Left lung (tissue), 10 donors: ENCODE results near the gene PTGES2. TPM values are rescaled to one million over a fixed set of nuclear protein-coding genes. Genes with fewer than 3 reads are reported as not detected.

Experiments
- ATAC-seq: fragments of 200-7000 bp; cut with Tn5 transposase; one replicate; pipeline ENCODE4 v1.9.1; 2020; ENCODE audit warnings: moderate library complexity
- DNase-seq, 4 donors: peaks; one replicate each; pipeline ENCODE4 v3.0.0-alpha.2; 2013 to 2020
- H3K27ac ChIP-seq, 2 donors: fragments of 200-600 bp; sonication (generic) in 1 of 2; one replicate each; pipeline versions ENCODE4 v1.5.0 to v1.8.0; 2020 to 2021
- H3K27me3 ChIP-seq, 2 donors: fragments of 200-600 bp; sonication (generic) in 1 of 2; one replicate each; pipeline versions ENCODE4 v1.5.0 to v1.8.0; 2020 to 2021
- H3K36me3 ChIP-seq, 2 donors: fragments of 200-600 bp; sonication (generic) in 1 of 2; one replicate each; pipeline versions ENCODE4 v1.5.0 to v1.8.0; 2020 to 2021
- H3K4me1 ChIP-seq, 2 donors: fragments of 200-600 bp; one replicate each; pipeline ENCODE4 v1.8.0; 2021
- H3K4me3 ChIP-seq, 2 donors: fragments of 200-600 bp; sonication (generic) in 1 of 2; one replicate each; pipeline versions ENCODE4 v1.5.0 to v1.8.0; 2020 to 2021; ENCODE audit warnings: mild to moderate bottlenecking in 1 of 2
- H3K9me3 ChIP-seq, 2 donors: fragments of 200-600 bp; sonication (generic) in 1 of 2; one replicate each; pipeline versions ENCODE4 v1.5.0 to v1.8.0; 2020 to 2021
- intact Hi-C, 2 donors: fragments of 100-400 bp; cut with DNase I; formaldehyde crosslinking; loops; one replicate each; pipeline versions ENCODE4 v1.11.2 to v1.14.2; 2022
- polyA plus RNA-seq, 6 donors: library from polyadenylated mRNA; unstranded; fragments of 120-200 nt; gene quantifications; one replicate each; pipeline ENCODE4 v1.2.1, GENCODE V29; 2013; ENCODE audit not compliant: insufficient read length in 6 of 6
- total RNA-seq, 2 donors: library from RNA; stranded (reverse); fragmentation: NEBNext Ultra II Directional; extraction: Animal tissue kit (Norgen Biotek cat#: 25700); gene quantifications; one replicate each; pipeline ENCODE4 v1.2.1, GENCODE V29; 2021
- TF ChIP-seq, protein P1 (sequence below), 2 donors: fragments of 200-600 bp; sonication (generic) in 1 of 2; IDR thresholded peaks; one replicate each; pipeline versions ENCODE4 v1.5.0 to v1.8.0; 2021; ENCODE audit warnings: antibody characterized with exemption in 2 of 2
- donor health status: DM: no; HTN: yes; CAD: no.
- donor health status: DM: no; HTN: no; CAD: no.

Gene PTGES2
- total and polyA plus RNA-seq, 8 donors = 25.8 to 56.9 (median 37.3) TPM

DNA sequence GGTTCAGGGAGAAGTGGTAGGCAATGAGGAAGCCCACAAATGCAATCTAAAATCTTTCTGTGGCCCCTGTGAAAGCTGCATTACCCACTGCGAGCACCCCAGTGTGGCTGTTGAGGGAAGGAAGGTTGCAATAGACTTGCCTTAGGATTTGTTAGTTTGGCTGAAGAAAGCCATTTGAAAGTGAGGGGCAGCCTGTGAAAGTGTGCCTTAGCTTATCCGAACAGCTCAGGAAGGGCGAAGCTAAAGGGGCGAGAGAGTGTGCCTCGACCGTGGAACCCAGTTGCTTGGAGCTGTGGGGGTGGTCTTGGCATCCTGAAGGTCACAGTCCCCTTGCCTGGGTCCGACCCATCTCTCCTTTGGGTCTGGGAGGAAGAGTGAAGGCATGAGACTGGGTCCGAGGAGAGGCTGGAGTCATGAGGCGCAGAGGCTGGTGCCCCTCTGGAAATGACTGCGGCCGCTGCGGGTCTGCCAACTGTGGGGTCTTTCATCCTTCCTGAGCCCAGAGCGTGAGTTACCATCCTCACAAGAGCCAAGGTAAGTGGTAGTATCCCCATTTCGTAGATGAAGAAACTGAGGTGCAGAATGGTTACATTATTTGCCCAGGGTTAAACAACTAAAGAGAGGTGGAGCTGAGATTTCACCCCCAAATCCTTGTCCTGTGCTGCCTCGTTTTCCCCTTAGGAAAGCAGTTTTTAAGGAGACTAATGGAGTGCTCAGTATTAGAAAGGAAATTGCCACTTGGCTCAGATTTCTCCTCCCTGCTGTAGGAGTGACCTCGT lies 35.1 kb downstream of the PTGES2 start:
- ATAC-seq = no peak

DNA sequence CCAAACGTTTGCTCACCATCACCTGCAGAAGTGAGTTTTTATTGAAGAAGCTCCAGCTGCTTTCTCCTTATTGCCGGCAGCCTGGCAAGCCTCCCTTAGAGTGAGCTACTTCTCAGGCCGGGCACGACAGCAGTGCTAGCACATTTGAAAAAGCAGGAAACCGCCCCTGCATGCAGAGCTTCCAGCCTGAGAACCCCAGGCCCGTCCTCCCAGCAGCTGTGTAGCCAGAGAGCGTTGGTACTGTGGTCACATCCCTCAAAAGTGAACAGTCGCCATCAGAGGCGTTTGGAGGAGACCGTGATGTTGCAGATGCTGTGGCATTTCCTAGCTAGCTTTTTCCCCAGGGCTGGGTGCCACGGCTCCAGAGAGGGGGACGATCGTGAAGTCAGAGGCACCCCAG lies 36.0 kb downstream of the PTGES2 start:
- H3K36me3 ChIP-seq = no peaks in the 10 kb centered on the region
- no peaks in the 10 kb centered on the region for H3K9me3 ChIP-seq
- no peaks in the 10 kb centered on the region for H3K27me3 ChIP-seq
- peak overlapping the region; percentile 93 to 95 for H3K27ac ChIP-seq
- intact Hi-C loops = no loop called here
- no peak for DNase-seq
- ATAC-seq = no peak
- no peak overlapping the region for H3K4me3 ChIP-seq
- TF ChIP-seq, protein P1, sequence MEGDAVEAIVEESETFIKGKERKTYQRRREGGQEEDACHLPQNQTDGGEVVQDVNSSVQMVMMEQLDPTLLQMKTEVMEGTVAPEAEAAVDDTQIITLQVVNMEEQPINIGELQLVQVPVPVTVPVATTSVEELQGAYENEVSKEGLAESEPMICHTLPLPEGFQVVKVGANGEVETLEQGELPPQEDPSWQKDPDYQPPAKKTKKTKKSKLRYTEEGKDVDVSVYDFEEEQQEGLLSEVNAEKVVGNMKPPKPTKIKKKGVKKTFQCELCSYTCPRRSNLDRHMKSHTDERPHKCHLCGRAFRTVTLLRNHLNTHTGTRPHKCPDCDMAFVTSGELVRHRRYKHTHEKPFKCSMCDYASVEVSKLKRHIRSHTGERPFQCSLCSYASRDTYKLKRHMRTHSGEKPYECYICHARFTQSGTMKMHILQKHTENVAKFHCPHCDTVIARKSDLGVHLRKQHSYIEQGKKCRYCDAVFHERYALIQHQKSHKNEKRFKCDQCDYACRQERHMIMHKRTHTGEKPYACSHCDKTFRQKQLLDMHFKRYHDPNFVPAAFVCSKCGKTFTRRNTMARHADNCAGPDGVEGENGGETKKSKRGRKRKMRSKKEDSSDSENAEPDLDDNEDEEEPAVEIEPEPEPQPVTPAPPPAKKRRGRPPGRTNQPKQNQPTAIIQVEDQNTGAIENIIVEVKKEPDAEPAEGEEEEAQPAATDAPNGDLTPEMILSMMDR (IDR thresholded peaks at IDR 0.05) = no peak
- H3K4me1 ChIP-seq = peaks cover 31 to 75% of the 10 kb centered on the region in 2 donors

More for the DNA sequence above, 35.1 kb downstream of the PTGES2 start:
- H3K36me3 ChIP-seq = no peaks in the 10 kb centered on the region
- H3K27me3 ChIP-seq = no peaks in the 10 kb centered on the region
- no peak overlapping the region for H3K4me3 ChIP-seq
- H3K9me3 ChIP-seq = no peaks in the 10 kb centered on the region
- intact Hi-C loops = no loop called here
- peaks cover 35 to 83% of the 10 kb centered on the region in 2 donors for H3K4me1 ChIP-seq
- TF ChIP-seq, protein P1 (IDR thresholded peaks at IDR 0.05) = no peak
- peak overlapping the region; percentile 93 to 95 for H3K27ac ChIP-seq
- no peak for DNase-seq

DNA sequence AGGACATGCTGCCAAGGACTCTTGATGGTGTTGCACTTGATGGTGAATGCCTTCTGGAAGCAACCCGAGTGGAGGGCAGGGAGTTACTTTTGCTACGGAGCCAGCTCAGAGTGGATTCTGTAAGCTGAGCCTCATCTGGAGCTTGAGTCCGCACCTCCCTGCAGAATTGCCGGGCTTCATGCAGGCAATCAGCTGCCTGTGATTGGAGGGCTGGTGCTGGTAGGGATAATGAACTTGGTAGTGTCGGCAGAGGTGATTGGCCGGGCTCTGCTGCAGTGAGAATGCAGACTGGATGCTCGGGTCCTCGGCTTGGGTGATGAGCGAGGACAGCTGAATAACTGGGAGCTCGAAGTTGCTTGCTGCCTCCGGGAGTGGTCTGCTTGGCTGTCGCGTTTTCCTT lies 36.4 kb downstream of the PTGES2 start:
- peak overlapping the region in 1 of 2 donors; percentile 95 for H3K27ac ChIP-seq

DNA sequence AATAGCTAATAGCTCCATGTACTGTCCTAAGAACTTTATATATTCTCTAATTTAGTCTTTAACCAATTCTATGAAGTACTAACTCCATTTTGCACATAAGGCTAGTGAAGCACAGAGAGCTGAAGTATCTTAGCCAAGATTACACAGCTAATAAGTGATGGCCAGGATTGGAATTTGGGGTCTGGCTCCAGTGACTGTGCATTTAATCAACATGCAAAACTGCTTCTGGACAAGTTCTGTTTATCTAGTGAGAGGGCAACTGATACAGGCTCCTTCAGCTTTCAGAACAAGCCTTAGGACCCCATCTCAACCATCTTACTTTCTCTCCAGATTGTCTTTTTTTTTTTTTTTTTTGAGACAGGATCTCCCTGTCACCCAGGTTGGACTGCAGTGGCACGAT lies 38.2 kb downstream of the PTGES2 start:
- H3K4me1 ChIP-seq = peaks cover 25 to 55% of the 10 kb centered on the region in 2 donors
- TF ChIP-seq, protein P1 (IDR thresholded peaks at IDR 0.05) = no peak
- no peaks in the 10 kb centered on the region for H3K27me3 ChIP-seq
- no peaks in the 10 kb centered on the region for H3K9me3 ChIP-seq
- no peak overlapping the region for H3K4me3 ChIP-seq
- DNase-seq (no peak), ATAC-seq (no peak)
- no peak overlapping the region for H3K27ac ChIP-seq
- intact Hi-C loops = no loop called here
- H3K36me3 ChIP-seq = no peaks in the 10 kb centered on the region

More for the DNA sequence above, 36.4 kb downstream of the PTGES2 start:
- intact Hi-C loops = no loop called here
- ATAC-seq (peak; percentile 6), DNase-seq (peak in 2 of 4 donors; percentile 68 to 78)
- Histone ChIP-seq H3K36me3 (no peaks in the 10 kb centered on the region), H3K9me3 (no peaks in the 10 kb centered on the region), H3K4me1 (peaks cover 31 to 71% of the 10 kb centered on the region in 2 donors), H3K4me3 (no peak overlapping the region), H3K27me3 (no peaks in the 10 kb centered on the region)
- TF ChIP-seq, protein P1 (IDR thresholded peaks at IDR 0.05) = no peak

DNA sequence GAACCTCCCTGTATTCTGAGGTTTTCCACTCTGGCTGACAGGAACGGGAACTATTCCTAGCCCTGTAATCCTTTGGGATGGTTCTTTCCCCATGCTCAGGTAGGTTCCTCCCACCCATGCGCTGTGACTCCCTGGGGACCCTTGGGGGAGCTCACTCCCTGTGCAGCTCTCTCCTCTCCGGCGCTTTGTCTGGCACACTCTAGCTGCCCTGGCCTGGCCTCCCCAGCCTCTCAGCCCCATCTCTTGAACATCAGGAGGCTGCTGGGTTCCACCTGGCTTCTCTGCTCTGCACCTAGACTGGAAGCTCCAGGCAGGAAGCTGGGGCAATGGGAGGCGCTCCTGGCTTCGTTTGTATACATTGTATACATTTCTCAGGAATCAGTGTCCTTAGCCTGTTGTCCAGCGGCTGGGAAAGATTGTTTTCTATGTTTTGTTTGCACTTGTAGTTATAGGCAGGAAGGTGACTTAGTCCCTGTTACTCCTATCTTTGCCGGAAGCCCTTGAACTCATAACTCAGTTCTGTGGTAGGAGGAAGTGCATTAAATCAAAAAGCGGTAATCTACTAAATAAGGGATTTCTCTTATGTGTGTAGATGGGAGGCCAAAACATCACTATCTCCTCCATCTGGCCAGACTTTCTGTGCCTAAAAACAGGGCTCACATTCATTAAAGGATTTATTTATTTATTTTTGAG lies 39.1 kb downstream of the PTGES2 start:
- intact Hi-C loops = no loop called here
- Histone ChIP-seq H3K27me3 (no peaks in the 10 kb centered on the region), H3K36me3 (no peaks in the 10 kb centered on the region), H3K27ac (peak overlapping the region in 1 of 2 donors; percentile 30), H3K9me3 (no peaks in the 10 kb centered on the region), H3K4me3 (no peak overlapping the region), H3K4me1 (peaks cover 18 to 51% of the 10 kb centered on the region in 2 donors)
- TF ChIP-seq, protein P1 (IDR thresholded peaks at IDR 0.05) = no peak
- DNase-seq = no peak
- ATAC-seq = no peak
